Ishikawa (cell line): ENCODE results near the gene PITPNM2.

Experiments
- CEBPB ChIP-seq: IDR thresholded peaks from 2 replicates; pipeline ENCODE4 v1.6.1; 2012
- CREB1 ChIP-seq: IDR thresholded peaks from 2 replicates; pipeline ENCODE4 v1.6.1; 2012; ENCODE audit warnings: low read depth
- EGR1 ChIP-seq: IDR thresholded peaks from 2 replicates; pipeline ENCODE4 v1.6.1; 2012
- EP300 ChIP-seq: IDR thresholded peaks from 2 replicates; pipeline ENCODE4 v1.6.1; 2012; ENCODE audit warnings: borderline replicate concordance
- FOXM1 ChIP-seq: IDR thresholded peaks from 2 replicates; pipeline ENCODE4 v1.6.1; 2012; ENCODE audit warnings: low read depth, borderline replicate concordance
- NFIC ChIP-seq: IDR thresholded peaks from 2 replicates; pipeline ENCODE4 v1.6.1; 2012
- RAD21 ChIP-seq: IDR thresholded peaks from 2 replicates; pipeline ENCODE4 v1.6.1; 2012; ENCODE audit warnings: low read depth
- TAF1 ChIP-seq: IDR thresholded peaks from 2 replicates; pipeline ENCODE4 v1.6.1; 2012; ENCODE audit warnings: low read depth, mild to moderate bottlenecking
- TCF12 ChIP-seq: IDR thresholded peaks from 2 replicates; pipeline ENCODE4 v1.6.1; 2012; ENCODE audit warnings: low read depth
- TEAD4 ChIP-seq: IDR thresholded peaks from 2 replicates; pipeline ENCODE4 v1.6.1; 2012
- YY1 ChIP-seq: IDR thresholded peaks from 2 replicates; pipeline ENCODE4 v1.6.1; 2012; ENCODE audit warnings: low read depth
- ZBTB7A ChIP-seq: IDR thresholded peaks from 2 replicates; pipeline ENCODE4 v1.6.1; 2012; ENCODE audit warnings: low read depth
- TF ChIP-seq, protein P1 (sequence below): IDR thresholded peaks from 2 replicates; pipeline ENCODE4 v1.6.1; 2012; ENCODE audit warnings: low read depth, mild to moderate bottlenecking
- TF ChIP-seq, protein P2 (sequence below): IDR thresholded peaks from 2 replicates; pipeline ENCODE4 v1.6.1; 2012
- TF ChIP-seq, protein P3 (sequence below): IDR thresholded peaks from 2 replicates; pipeline ENCODE4 v1.6.1; 2012

PITPNM2 gene

DNA sequence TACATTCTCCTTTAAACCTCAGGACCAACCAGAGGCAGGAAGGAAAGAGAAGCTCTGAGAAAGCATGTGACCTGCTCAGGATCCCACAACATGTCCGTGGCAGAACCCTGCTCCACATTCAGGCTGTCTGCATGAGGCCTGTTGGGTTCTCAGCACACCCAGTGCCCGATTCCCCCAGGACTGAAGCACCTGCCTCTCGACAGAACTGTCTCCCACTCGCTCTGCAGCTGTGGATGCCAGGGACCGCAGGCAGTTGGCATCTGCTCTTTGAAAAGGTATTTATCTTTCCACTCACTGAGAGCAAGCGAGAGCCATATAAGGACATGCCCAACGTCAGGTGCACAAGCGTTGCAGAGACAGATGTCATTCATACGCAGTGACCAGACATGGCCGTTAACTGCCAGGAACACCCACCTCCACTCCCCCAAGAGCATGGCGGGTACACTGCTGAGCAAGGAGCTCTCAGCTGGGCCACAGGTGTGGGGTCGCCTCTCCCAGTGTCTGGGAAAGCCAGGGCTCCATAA, 18.9 kb downstream of the PITPNM2 start:
- TF ChIP-seq YY1 (0 out of 2 replicates have a peak, but pooled peaks have one; percentile 28), TAF1 (no peak)

DNA sequence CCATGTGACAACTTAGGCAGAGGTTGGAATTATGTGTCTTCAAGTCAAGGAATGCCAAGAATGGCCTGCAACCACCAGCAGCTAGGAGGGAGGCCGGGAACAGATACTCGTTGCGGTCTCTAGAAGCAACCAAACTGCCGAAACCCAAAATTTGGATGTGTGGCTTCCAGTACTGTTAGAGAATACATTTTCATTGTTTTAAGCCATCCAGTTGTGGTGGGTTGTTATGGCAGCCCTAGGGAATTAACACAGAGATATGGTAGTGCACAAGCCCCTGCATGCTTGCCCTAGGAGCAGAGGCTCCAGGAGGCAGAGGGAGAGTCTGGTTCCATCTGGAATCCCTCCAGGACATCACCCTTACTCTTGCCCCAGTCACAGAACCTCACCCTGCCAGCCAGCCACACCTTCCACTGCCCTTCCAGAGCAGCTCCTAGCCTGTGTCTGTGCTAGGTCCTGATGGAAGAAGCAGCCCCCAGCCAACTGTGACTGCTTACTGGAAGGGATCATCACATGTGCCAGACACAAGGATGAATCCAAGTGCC, 19.5 kb downstream of the PITPNM2 start:
- TF ChIP-seq CREB1 (no peak), TAF1 (no peak), CEBPB (no peak), TCF12 (no peak), TEAD4 (no peak), RAD21 (no peak), EP300 (no peak), NFIC (no peak), YY1 (no peak), FOXM1 (no peak), EGR1 (no peak), ZBTB7A (no peak)
- TF ChIP-seq, protein P1, sequence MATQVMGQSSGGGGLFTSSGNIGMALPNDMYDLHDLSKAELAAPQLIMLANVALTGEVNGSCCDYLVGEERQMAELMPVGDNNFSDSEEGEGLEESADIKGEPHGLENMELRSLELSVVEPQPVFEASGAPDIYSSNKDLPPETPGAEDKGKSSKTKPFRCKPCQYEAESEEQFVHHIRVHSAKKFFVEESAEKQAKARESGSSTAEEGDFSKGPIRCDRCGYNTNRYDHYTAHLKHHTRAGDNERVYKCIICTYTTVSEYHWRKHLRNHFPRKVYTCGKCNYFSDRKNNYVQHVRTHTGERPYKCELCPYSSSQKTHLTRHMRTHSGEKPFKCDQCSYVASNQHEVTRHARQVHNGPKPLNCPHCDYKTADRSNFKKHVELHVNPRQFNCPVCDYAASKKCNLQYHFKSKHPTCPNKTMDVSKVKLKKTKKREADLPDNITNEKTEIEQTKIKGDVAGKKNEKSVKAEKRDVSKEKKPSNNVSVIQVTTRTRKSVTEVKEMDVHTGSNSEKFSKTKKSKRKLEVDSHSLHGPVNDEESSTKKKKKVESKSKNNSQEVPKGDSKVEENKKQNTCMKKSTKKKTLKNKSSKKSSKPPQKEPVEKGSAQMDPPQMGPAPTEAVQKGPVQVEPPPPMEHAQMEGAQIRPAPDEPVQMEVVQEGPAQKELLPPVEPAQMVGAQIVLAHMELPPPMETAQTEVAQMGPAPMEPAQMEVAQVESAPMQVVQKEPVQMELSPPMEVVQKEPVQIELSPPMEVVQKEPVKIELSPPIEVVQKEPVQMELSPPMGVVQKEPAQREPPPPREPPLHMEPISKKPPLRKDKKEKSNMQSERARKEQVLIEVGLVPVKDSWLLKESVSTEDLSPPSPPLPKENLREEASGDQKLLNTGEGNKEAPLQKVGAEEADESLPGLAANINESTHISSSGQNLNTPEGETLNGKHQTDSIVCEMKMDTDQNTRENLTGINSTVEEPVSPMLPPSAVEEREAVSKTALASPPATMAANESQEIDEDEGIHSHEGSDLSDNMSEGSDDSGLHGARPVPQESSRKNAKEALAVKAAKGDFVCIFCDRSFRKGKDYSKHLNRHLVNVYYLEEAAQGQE = no peak
- TF ChIP-seq, protein P2, sequence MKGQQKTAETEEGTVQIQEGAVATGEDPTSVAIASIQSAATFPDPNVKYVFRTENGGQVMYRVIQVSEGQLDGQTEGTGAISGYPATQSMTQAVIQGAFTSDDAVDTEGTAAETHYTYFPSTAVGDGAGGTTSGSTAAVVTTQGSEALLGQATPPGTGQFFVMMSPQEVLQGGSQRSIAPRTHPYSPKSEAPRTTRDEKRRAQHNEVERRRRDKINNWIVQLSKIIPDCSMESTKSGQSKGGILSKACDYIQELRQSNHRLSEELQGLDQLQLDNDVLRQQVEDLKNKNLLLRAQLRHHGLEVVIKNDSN = no peak
- TF ChIP-seq, protein P3, sequence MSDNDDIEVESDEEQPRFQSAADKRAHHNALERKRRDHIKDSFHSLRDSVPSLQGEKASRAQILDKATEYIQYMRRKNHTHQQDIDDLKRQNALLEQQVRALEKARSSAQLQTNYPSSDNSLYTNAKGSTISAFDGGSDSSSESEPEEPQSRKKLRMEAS = no peak

DNA sequence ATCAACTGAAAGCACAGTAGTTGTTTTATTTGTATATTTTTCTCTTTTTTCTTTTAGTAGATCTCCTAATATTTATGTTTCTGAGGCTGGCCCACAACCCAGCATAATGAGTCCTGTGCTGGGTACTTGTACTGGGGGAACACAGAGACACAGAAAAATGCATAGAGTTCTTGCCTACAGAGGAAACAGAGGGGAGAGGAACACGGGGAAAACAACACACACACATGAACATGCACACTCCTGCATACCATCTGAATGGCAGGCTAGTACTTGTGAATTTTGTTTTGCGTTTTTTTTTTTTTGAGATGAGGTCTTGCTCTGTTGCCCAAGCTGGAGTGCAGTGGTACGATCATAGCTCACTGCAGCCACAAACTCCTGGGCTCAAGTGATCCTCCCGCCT, 21.3 kb downstream of the PITPNM2 start:
- TF ChIP-seq TAF1 = no peak
- TF ChIP-seq RAD21 = no peak
- TF ChIP-seq, protein P3 = no peak
- TF ChIP-seq TEAD4 = no peak
- TF ChIP-seq TCF12 = no peak
- TF ChIP-seq, protein P1 = no peak
- TF ChIP-seq, protein P2 = no peak
- TF ChIP-seq EP300 = no peak
- no peak for TF ChIP-seq CEBPB
- TF ChIP-seq CREB1 = no peak
- TF ChIP-seq YY1 = no peak
- no peak for TF ChIP-seq NFIC
- no peak for TF ChIP-seq EGR1
- no peak for TF ChIP-seq FOXM1
- no peak for TF ChIP-seq ZBTB7A

DNA sequence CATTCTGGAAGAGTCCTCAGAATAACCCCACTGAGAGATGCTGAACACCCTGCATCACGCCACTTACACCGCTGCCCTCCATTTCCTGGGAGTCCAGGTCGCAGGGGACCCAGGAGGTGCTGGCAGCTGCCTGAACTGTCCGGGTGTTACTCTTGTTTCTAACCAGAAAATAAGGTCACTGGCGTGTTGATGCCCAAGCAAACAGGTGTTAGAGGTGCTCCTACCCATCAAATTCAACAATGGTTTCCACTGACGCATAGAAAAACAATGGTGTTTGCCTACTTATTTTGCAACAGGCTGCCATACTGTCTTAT, 23.8 kb downstream of the PITPNM2 start:
- TF ChIP-seq RAD21 (no peak), TEAD4 (no peak), FOXM1 (no peak), EP300 (no peak), ZBTB7A (no peak), CREB1 (no peak), CEBPB (no peak), NFIC (no peak), EGR1 (no peak), TCF12 (no peak), YY1 (no peak), TAF1 (no peak)
- TF ChIP-seq, protein P1 = no peak
- TF ChIP-seq, protein P2 = no peak
- TF ChIP-seq, protein P3 = no peak
